HepG2 (cell line): ENCODE results near the gene TMEM79. TPM values are rescaled to one million over a fixed set of nuclear protein-coding genes. Genes with fewer than 3 reads are reported as not detected.

Experiments
- ATF1 ChIP-seq: IDR thresholded peaks from 2 replicates; pipeline ENCODE4 v1.6.1; 2016; ENCODE audit warnings: mild to moderate bottlenecking, control low read depth
- CC2D1A ChIP-seq: sonication (generic); formaldehyde crosslinking; IDR thresholded peaks from 2 replicates; pipeline ENCODE4 v1.8.1; 2023; ENCODE audit warnings: mild to moderate bottlenecking, missing genetic modification reagents
- ETV5 ChIP-seq: IDR thresholded peaks from 2 replicates; pipeline ENCODE4 v1.6.1; 2018; ENCODE audit warnings: missing biosample characterization, missing genetic modification reagents, inconsistent platforms, borderline replicate concordance
- HMGA1 ChIP-seq: sonication (generic); formaldehyde crosslinking; conservative IDR thresholded peaks from 2 replicates; pipeline ENCODE4 v1.4.0; 2020; ENCODE audit warnings: missing genetic modification reagents
- HNF4A ChIP-seq: sonication (generic); formaldehyde crosslinking; IDR thresholded peaks from 2 replicates; pipeline ENCODE4 v1.4.0; 2020; ENCODE audit warnings: missing genetic modification reagents
- HOXA3 ChIP-seq: sonication (generic); formaldehyde crosslinking; IDR thresholded peaks from 2 replicates; pipeline ENCODE4 v1.5.0; 2020; ENCODE audit warnings: missing genetic modification reagents
- MAZ ChIP-seq, 2 experiments: sonication (generic) in 1 of 2; formaldehyde crosslinking in 1 of 2; IDR thresholded peaks; 2 replicates each; pipeline versions ENCODE4 v1.5.0 to v1.6.1; 2012 to 2020; ENCODE audit warnings: low read depth in 2 of 2, mild to moderate bottlenecking in 2 of 2, borderline replicate concordance in 1 of 2, improper control_type of control experiment in 1 of 2, low read length in 1 of 2, missing genetic modification reagents in 1 of 2, moderate library complexity in 1 of 2
- NPAS2 ChIP-seq: sonication (generic); formaldehyde crosslinking; IDR thresholded peaks from 2 replicates; pipeline ENCODE4 v1.8.0; 2022; ENCODE audit warnings: mild to moderate bottlenecking, missing genetic modification reagents, borderline replicate concordance
- POGZ ChIP-seq: sonication (generic); formaldehyde crosslinking; IDR thresholded peaks from 2 replicates; pipeline ENCODE4 v1.4.0; 2020; ENCODE audit warnings: mild to moderate bottlenecking, missing genetic modification reagents
- POLR2A ChIP-seq, 2 experiments: IDR thresholded peaks; 2 replicates each; pipeline ENCODE4 v1.6.1; 2011; ENCODE audit warnings: low read depth in 2 of 2, low read length in 2 of 2, mild to moderate bottlenecking in 1 of 2, moderate library complexity in 1 of 2; ENCODE audit not compliant: insufficient read depth in 1 of 2
- SP140L ChIP-seq: sonication (generic); formaldehyde crosslinking; IDR thresholded peaks from 2 replicates; pipeline ENCODE4 v1.4.0; 2020; ENCODE audit warnings: missing genetic modification reagents, borderline replicate concordance
- SRSF4 ChIP-seq: fragments of 200-400 bp; formaldehyde crosslinking; IDR thresholded peaks from one replicate; pipeline ENCODE4 v1.6.1; 2018; ENCODE audit warnings: mild to moderate bottlenecking, low read depth, low read length, moderate library complexity; ENCODE audit not compliant: poor library complexity, severe bottlenecking
- TP53 ChIP-seq: sonication (generic); formaldehyde crosslinking; conservative IDR thresholded peaks from 2 replicates; pipeline ENCODE4 v1.4.0; 2020; ENCODE audit warnings: missing genetic modification reagents
- ZBTB3 ChIP-seq: sonication (generic); formaldehyde crosslinking; IDR thresholded peaks from 2 replicates; pipeline ENCODE4 v1.4.0; 2020; ENCODE audit warnings: low read depth, mild to moderate bottlenecking, moderate library complexity, missing genetic modification reagents, borderline replicate concordance
- ZFP36L2 ChIP-seq: sonication (generic); formaldehyde crosslinking; IDR thresholded peaks from 2 replicates; pipeline ENCODE4 v1.4.0; 2020; ENCODE audit warnings: missing genetic modification reagents
- ZKSCAN8 ChIP-seq: IDR thresholded peaks from 2 replicates; pipeline ENCODE4 v1.6.1; 2016; ENCODE audit warnings: borderline replicate concordance, missing genetic modification reagents, missing compliant biosample characterization
- ZMYM2 ChIP-seq: sonication (generic); formaldehyde crosslinking; IDR thresholded peaks from 2 replicates; pipeline ENCODE4 v1.8.0; 2022; ENCODE audit warnings: mild to moderate bottlenecking, missing genetic modification reagents
- ZNF674 ChIP-seq: sonication (generic); formaldehyde crosslinking; IDR thresholded peaks from 2 replicates; pipeline ENCODE4 v1.5.0; 2020; ENCODE audit warnings: low read depth, mild to moderate bottlenecking, missing genetic modification reagents
- ZNF768 ChIP-seq: sonication (generic); formaldehyde crosslinking; IDR thresholded peaks from 2 replicates; pipeline ENCODE4 v1.4.0; 2020; ENCODE audit warnings: missing genetic modification reagents
- ZNF775 ChIP-seq: sonication (generic); formaldehyde crosslinking; IDR thresholded peaks from 2 replicates; pipeline ENCODE4 v1.4.0; 2020; ENCODE audit warnings: missing genetic modification reagents, mild to moderate bottlenecking, moderate library complexity, borderline replicate concordance
- ZNF792 ChIP-seq: IDR thresholded peaks from 2 replicates; pipeline ENCODE4 v1.6.1; 2016
- ZSCAN31 ChIP-seq: sonication (generic); formaldehyde crosslinking; IDR thresholded peaks from 2 replicates; pipeline ENCODE4 v1.5.0; 2020; ENCODE audit warnings: low read depth, mild to moderate bottlenecking, missing genetic modification reagents
- polyA plus RNA-seq, 8 experiments: library from polyadenylated mRNA; depleted of rRNA in 3 of 8; stranded (reverse) in 7 of 8; unstranded in 1 of 8; fragments of >200 nt; fragmentation: Illumina TruSeq in 4 of 8; extraction: Trizol in 4 of 8; gene quantifications; 2 replicates each; pipeline versions ENCODE4 v1.2.1 to v1.2.3, GENCODE V29; 2011 to 2016; ENCODE audit warnings: low read depth in 4 of 8, missing spikeins in 1 of 8, mixed read lengths in 1 of 8; ENCODE audit not compliant: insufficient read depth in 1 of 8
- total RNA-seq, 5 experiments: library from RNA; depleted of rRNA; stranded (reverse); fragments of >200 nt; fragmentation: Illumina TruSeq; extraction: Trizol; gene quantifications; 2 replicates each; pipeline ENCODE4 v1.2.3, GENCODE V29; 2016; ENCODE audit warnings: low read depth in 1 of 5
- TF ChIP-seq, protein P1 (sequence below): sonication (generic); formaldehyde crosslinking; IDR thresholded peaks from 2 replicates; pipeline ENCODE4 v1.4.0; 2020; ENCODE audit warnings: missing genetic modification reagents, mild to moderate bottlenecking, borderline replicate concordance
- TF ChIP-seq, protein P2 (sequence below): sonication (generic); formaldehyde crosslinking; IDR thresholded peaks from 2 replicates; pipeline ENCODE4 v1.4.0; 2020; ENCODE audit warnings: mild to moderate bottlenecking, missing genetic modification reagents
- TF ChIP-seq, protein P3 (sequence below): IDR thresholded peaks from 2 replicates; pipeline ENCODE4 v1.6.1; 2012; ENCODE audit warnings: inconsistent platforms

The TMEM79 gene
- total and polyA plus RNA-seq, 2 of the 13 experiments (the other 11 are each of a cell fraction or from before 2014, with no cell fraction given) = 1.2 to 1.9 TPM

DNA sequence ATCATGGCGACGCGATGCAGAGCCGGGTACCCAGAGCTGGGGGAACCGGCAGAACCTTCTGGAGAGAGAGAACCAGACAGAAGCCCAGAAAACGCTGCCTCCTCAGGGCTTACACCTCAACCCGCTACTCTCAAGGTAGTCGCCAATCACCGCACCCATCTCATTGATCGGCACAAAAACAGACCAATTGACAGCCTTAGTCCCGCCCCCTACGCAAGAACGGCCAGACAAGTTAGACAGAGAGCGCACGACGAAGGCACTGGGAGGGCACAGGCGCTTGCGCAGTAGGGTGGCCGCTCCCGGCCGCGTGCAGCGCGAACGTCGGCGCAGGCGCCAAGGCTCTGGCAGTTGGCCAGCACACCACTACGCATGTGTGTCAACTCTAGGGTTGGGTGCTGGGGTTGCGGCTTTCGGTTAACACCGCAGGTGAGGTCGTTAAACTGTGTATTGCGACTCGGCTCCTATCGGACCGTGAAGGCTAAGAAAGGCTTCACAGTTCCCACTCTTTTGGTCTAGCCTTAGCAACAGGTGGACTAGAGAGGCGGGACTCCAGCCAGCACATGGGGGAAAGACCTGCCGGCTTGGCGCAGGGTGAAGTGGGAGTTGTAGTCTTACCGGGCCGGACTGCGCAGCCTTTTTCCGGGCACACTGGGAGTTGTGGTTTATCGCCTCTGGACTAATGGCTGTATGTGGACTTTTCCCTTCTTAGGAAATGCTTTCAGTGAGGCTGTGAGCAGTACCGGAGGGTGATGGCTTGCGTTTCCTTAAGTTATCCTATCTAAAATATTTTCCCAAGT, 54.3 kb downstream of the TMEM79 start, which contains the start of the genes CCT3 and TSACC (continued):
- TF ChIP-seq, protein P1, sequence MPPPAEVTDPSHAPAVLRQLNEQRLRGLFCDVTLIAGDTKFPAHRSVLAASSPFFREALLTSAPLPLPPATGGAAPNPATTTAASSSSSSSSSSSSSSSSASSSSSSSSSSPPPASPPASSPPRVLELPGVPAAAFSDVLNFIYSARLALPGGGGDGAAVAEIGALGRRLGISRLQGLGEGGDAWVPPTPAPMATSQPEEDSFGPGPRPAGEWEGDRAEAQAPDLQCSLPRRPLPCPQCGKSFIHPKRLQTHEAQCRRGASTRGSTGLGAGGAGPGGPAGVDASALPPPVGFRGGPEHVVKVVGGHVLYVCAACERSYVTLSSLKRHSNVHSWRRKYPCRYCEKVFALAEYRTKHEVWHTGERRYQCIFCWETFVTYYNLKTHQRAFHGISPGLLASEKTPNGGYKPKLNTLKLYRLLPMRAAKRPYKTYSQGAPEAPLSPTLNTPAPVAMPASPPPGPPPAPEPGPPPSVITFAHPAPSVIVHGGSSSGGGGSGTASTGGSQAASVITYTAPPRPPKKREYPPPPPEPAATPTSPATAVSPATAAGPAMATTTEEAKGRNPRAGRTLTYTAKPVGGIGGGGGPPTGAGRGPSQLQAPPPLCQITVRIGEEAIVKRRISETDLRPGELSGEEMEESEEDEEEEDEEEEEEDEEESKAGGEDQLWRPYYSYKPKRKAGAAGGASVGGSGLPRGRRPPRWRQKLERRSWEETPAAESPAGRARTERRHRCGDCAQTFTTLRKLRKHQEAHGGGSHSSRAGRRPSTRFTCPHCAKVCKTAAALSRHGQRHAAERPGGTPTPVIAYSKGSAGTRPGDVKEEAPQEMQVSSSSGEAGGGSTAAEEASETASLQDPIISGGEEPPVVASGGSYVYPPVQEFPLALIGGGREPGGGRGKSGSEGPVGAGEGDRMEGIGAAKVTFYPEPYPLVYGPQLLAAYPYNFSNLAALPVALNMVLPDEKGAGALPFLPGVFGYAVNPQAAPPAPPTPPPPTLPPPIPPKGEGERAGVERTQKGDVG (CRISPR knock-in tag) = no peak
- TF ChIP-seq ZFP36L2 (CRISPR knock-in tag) (no peak), POGZ (CRISPR knock-in tag) (no peak; the same call in 1 of the 2 replicates), ETV5 (CRISPR knock-in tag) (peak; percentile 23; the same call in 1 of the 2 replicates), CC2D1A (CRISPR knock-in tag) (no peak), SRSF4 (no peak), ZMYM2 (CRISPR knock-in tag) (no peak), POLR2A (IDR thresholded peaks at IDR 0.05; ENCODE audit: insufficient read depth in 1 of 2, low read depth in 2 of 2, low read length in 2 of 2) (peak; percentile 78 to 88), HNF4A (no peak; the same call in 1 of the 2 replicates), TP53 (CRISPR knock-in tag) (no peak), MAZ (IDR thresholded peaks at IDR 0.05; ENCODE audit: borderline replicate concordance, low read depth, low read length) (no peak), MAZ (CRISPR knock-in tag; IDR thresholded peaks at IDR 0.05; ENCODE audit: low read depth) (peak; percentile 32; the same call in 1 of the 2 replicates), SP140L (0 out of 2 replicates have a peak, but pooled peaks have one; percentile 61), HMGA1 (no peak), NPAS2 (CRISPR knock-in tag) (no peak), HOXA3 (peak; percentile 58), ZNF674 (CRISPR knock-in tag) (no peak), ZNF768 (no peak), ZNF775 (no peak), ZKSCAN8 (CRISPR knock-in tag) (no peak; the same call in 1 of the 2 replicates), ATF1 (CRISPR knock-in tag) (peak; percentile 86), ZSCAN31 (CRISPR knock-in tag) (0 out of 2 replicates have a peak, but pooled peaks have one; percentile 23), ZNF792 (CRISPR knock-in tag) (peak; percentile 22; the same call in 1 of the 2 replicates), ZBTB3 (CRISPR knock-in tag) (no peak)
- TF ChIP-seq, protein P2, sequence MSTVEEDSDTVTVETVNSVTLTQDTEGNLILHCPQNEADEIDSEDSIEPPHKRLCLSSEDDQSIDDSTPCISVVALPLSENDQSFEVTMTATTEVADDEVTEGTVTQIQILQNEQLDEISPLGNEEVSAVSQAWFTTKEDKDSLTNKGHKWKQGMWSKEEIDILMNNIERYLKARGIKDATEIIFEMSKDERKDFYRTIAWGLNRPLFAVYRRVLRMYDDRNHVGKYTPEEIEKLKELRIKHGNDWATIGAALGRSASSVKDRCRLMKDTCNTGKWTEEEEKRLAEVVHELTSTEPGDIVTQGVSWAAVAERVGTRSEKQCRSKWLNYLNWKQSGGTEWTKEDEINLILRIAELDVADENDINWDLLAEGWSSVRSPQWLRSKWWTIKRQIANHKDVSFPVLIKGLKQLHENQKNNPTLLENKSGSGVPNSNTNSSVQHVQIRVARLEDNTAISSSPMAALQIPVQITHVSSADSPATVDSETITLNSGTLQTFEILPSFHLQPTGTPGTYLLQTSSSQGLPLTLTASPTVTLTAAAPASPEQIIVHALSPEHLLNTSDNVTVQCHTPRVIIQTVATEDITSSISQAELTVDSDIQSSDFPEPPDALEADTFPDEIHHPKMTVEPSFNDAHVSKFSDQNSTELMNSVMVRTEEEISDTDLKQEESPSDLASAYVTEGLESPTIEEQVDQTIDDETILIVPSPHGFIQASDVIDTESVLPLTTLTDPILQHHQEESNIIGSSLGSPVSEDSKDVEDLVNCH (CRISPR knock-in tag) = no peak
- TF ChIP-seq, protein P3, sequence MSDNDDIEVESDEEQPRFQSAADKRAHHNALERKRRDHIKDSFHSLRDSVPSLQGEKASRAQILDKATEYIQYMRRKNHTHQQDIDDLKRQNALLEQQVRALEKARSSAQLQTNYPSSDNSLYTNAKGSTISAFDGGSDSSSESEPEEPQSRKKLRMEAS = peak; percentile 95
